Large intestine (tissue), 3 donors: ENCODE results near the gene SFXN5. TPM values are rescaled to one million over a fixed set of nuclear protein-coding genes. Genes with fewer than 3 reads are reported as not detected.

Experiments used
- DNase-seq, 2 donors: peaks; one replicate each; pipeline versions ENCODE4 v3.0.0 to v3.0.0-alpha.2; 2013
- H3K27ac ChIP-seq: one replicate; pipeline ENCODE4 v1.5.1; 2013; ENCODE audit warnings: low read length
- H3K27me3 ChIP-seq: 2 replicates; pipeline ENCODE4 v1.6.1; 2013; ENCODE audit warnings: low read length; ENCODE audit not compliant: control insufficient read depth, insufficient read depth
- H3K36me3 ChIP-seq: 2 replicates; pipeline ENCODE4 v1.6.1; 2013; ENCODE audit warnings: low read length; ENCODE audit not compliant: control insufficient read depth, insufficient read depth
- H3K4me1 ChIP-seq: one replicate; pipeline ENCODE4 v1.6.1; 2013; ENCODE audit warnings: low read length; ENCODE audit not compliant: control insufficient read depth, insufficient read depth
- H3K4me3 ChIP-seq: one replicate; pipeline ENCODE4 v1.5.1; 2013; ENCODE audit warnings: low read length
- H3K9me3 ChIP-seq: one replicate; pipeline ENCODE4 v1.6.1; 2013; ENCODE audit warnings: mild to moderate bottlenecking, low read depth, low read length, moderate library complexity; ENCODE audit not compliant: control insufficient read depth
- WGBS: methylation state at CpG from one replicate; pipeline ENCODE4 v1.1.5; 2013; ENCODE audit warnings: low lambda C conversion rate; ENCODE audit not compliant: insufficient coverage; 5-methylcytosine and 5-hydroxymethylcytosine counted together
- polyA plus RNA-seq: library from polyadenylated mRNA; unstranded; fragments of 120-200 nt; gene quantifications from one replicate; pipeline ENCODE4 v1.2.1, GENCODE V29; 2013

Gene SFXN5
- polyA plus RNA-seq, 1 donor = 20.0 TPM

GRCh38 chr2:72985136-72985535 lies 86.4 kb downstream of the SFXN5 start:
- Histone ChIP-seq H3K4me3 (no peak overlapping the region), H3K36me3 (peaks cover 13% of the 10 kb centered on the region), H3K27ac (no peak overlapping the region), H3K4me1 (peaks cover 13% of the 10 kb centered on the region), H3K9me3 (no peaks in the 10 kb centered on the region), H3K27me3 (no peaks in the 10 kb centered on the region)
- no peak for DNase-seq
- WGBS = no CpG with 5 or more reads among the region's 5 CpGs

GRCh38 chr2:72984172-72984671 lies 87.3 kb downstream of the SFXN5 start:
- no peaks in the 10 kb centered on the region for H3K27me3 ChIP-seq
- H3K4me3 ChIP-seq = no peak overlapping the region
- no CpG with 5 or more reads among the region's 7 CpGs for WGBS
- H3K4me1 ChIP-seq = peaks cover 13% of the 10 kb centered on the region
- DNase-seq = no peak
- peaks cover 13% of the 10 kb centered on the region for H3K36me3 ChIP-seq
- H3K9me3 ChIP-seq = no peaks in the 10 kb centered on the region
- no peak overlapping the region for H3K27ac ChIP-seq

- H3K27me3 ChIP-seq = no peaks in the 10 kb centered on the region
- H3K9me3 ChIP-seq = no peaks in the 10 kb centered on the region
- no CpG with 5 or more reads among the region's 10 CpGs for WGBS
- H3K4me1 ChIP-seq = peaks cover 13% of the 10 kb centered on the region
- no peak overlapping the region for H3K27ac ChIP-seq
- DNase-seq = peak; percentile 44 to 72
- H3K4me3 ChIP-seq = no peak overlapping the region
- H3K36me3 ChIP-seq = peaks cover 13% of the 10 kb centered on the region
Observed at GRCh38 chr2:72983500-72984161, 87.9 kb downstream of the SFXN5 start.

GRCh38 chr2:72982781-72983499 lies 88.6 kb downstream of the SFXN5 start:
- H3K27me3 ChIP-seq = no peaks in the 10 kb centered on the region
- WGBS = no CpG with 5 or more reads among the region's 11 CpGs
- H3K4me3 ChIP-seq = no peak overlapping the region
- no peak for DNase-seq
- H3K36me3 ChIP-seq = peaks cover 11% of the 10 kb centered on the region
- peaks cover 13% of the 10 kb centered on the region for H3K4me1 ChIP-seq
- no peaks in the 10 kb centered on the region for H3K9me3 ChIP-seq
- no peak overlapping the region for H3K27ac ChIP-seq

GRCh38 chr2:72982219-72982618 lies 89.3 kb downstream of the SFXN5 start:
- Histone ChIP-seq H3K36me3 (peaks cover 8% of the 10 kb centered on the region), H3K27ac (no peak overlapping the region), H3K9me3 (no peaks in the 10 kb centered on the region), H3K4me1 (peaks cover 13% of the 10 kb centered on the region), H3K4me3 (no peak overlapping the region), H3K27me3 (no peaks in the 10 kb centered on the region)
- no CpG with 5 or more reads among the region's 2 CpGs for WGBS
- DNase-seq = no peak

GRCh38 chr2:72981536-72981935 lies 90.0 kb downstream of the SFXN5 start:
- H3K36me3 ChIP-seq = peaks cover 8% of the 10 kb centered on the region
- H3K4me1 ChIP-seq = peaks cover 13% of the 10 kb centered on the region
- no peaks in the 10 kb centered on the region for H3K9me3 ChIP-seq
- DNase-seq = no peak
- WGBS = no CpG with 5 or more reads among the region's 5 CpGs
- H3K4me3 ChIP-seq = no peak overlapping the region
- H3K27me3 ChIP-seq = no peaks in the 10 kb centered on the region
- H3K27ac ChIP-seq = no peak overlapping the region

- Histone ChIP-seq H3K4me3 (no peak overlapping the region), H3K27me3 (no peaks in the 10 kb centered on the region), H3K9me3 (no peaks in the 10 kb centered on the region), H3K27ac (no peak overlapping the region), H3K36me3 (peaks cover 8% of the 10 kb centered on the region), H3K4me1 (peaks cover 7% of the 10 kb centered on the region)
- DNase-seq = no peak
- no CpG with 5 or more reads among the region's 11 CpGs for WGBS
Observed at GRCh38 chr2:72980535-72981217, 90.8 kb downstream of the SFXN5 start.

GRCh38 chr2:72979896-72980295 lies 91.6 kb downstream of the SFXN5 start:
- Histone ChIP-seq H3K4me3 (no peak overlapping the region), H3K4me1 (peaks cover 7% of the 10 kb centered on the region), H3K27ac (no peak overlapping the region), H3K9me3 (no peaks in the 10 kb centered on the region), H3K27me3 (no peaks in the 10 kb centered on the region), H3K36me3 (peaks cover 4% of the 10 kb centered on the region)
- 87% methylated on average over 3 of the region's 3 CpGs for WGBS
- no peak for DNase-seq

GRCh38 chr2:72975017-72975416 lies 96.5 kb downstream of the SFXN5 start:
- 56% methylated on average over 3 of the region's 3 CpGs for WGBS
- H3K27me3 ChIP-seq = no peaks in the 10 kb centered on the region
- H3K4me3 ChIP-seq = no peak overlapping the region
- H3K9me3 ChIP-seq = peaks cover 2% of the 10 kb centered on the region
- H3K27ac ChIP-seq = no peak overlapping the region
- no peak for DNase-seq
- H3K36me3 ChIP-seq = no peaks in the 10 kb centered on the region
- H3K4me1 ChIP-seq = no peaks in the 10 kb centered on the region

- H3K4me3 ChIP-seq = no peak overlapping the region
- WGBS = no CpG with 5 or more reads among the region's 2 CpGs
- no peaks in the 10 kb centered on the region for H3K4me1 ChIP-seq
- no peak overlapping the region for H3K27ac ChIP-seq
- no peaks in the 10 kb centered on the region for H3K36me3 ChIP-seq
- DNase-seq = no peak
- H3K9me3 ChIP-seq = peaks cover 2% of the 10 kb centered on the region
- no peaks in the 10 kb centered on the region for H3K27me3 ChIP-seq
Observed at GRCh38 chr2:72974436-72974754, 97.1 kb downstream of the SFXN5 start.
